GM21360 (cell line): ENCODE data around the gene MYO1G.
"Not testable (repeated sequence)": the region's sequence is repeated elsewhere in the genome, so short reads cannot be mapped to it uniquely, and the experiment has no call there.

Experiments used
- ATAC-seq: cut with Tn5 transposase; IDR thresholded peaks from one replicate; pipeline ENCODE4 v1.9.1; 2021; ENCODE audit warnings: mild to moderate bottlenecking, moderate library complexity; ENCODE audit not compliant: unreplicated experiment

MYO1G gene

GRCh38 chr7:44978511-44979366 lies at the start of gene MYO1G:
Gene MYO1G, minus strand, starts transcription at chr7:44979015. Its CDS starts 54 bp downstream, at chr7:44978961.
- peak; percentile 51 for ATAC-seq

DNA sequence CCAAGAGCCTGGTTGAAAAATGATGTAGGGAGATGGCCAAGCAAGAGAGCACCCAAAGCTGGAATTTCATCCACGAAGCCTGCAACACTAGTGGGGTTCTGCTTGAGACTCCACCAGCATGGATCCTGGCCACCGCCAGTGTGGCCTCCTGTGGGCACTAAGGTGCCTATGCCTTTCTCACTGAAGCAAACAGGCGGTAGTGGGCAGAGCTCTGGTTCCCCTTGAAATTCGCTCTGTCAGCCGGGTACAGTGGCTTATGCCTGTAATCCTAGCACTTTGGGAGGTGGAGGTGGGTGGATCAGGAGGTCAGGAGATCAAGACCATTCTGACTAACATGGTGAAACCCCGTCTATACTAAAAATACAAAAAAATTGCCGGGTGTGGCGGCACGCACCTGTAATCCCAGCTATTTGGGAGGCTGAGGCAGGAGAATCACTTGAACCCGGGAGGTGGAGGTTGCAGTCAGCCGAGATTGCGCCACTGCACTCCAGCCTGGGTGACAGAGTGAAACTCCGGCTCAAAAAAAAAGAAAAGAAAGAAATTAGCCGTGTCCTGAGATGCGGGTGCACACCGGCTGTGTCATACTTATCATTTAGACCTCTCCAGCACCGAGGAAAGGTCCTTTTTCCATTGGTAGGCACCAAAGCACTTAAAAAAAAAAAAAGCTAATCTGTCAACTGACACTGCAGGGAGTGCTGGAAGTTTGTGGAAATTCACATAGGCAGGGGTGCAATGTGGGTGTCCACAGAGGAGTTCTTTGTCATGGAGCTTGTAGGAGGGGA lies 49.5 kb upstream of the MYO1G start:
- ATAC-seq = no peak

DNA sequence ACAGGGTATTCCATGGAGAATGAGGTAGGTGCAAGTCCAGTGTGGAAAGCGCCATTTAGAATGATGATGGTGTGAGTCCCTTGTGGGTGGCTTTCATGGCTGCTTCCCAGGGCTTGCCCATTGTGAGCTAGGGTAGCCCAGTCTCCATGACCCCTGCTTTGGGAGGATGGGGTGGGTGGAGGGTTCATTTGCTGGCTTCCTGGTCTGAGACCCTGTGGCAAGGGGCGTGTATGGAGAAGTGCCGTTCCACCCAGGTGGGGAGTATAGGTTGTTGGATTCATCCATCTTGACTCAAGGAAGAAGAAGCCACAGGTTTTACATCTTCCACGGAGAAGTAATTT lies 48.9 kb upstream of the MYO1G start:
- no peak for ATAC-seq

- no peak for ATAC-seq
Measured at GRCh38 chr7:45026984-45027773, 48.4 kb upstream of the MYO1G start.

DNA sequence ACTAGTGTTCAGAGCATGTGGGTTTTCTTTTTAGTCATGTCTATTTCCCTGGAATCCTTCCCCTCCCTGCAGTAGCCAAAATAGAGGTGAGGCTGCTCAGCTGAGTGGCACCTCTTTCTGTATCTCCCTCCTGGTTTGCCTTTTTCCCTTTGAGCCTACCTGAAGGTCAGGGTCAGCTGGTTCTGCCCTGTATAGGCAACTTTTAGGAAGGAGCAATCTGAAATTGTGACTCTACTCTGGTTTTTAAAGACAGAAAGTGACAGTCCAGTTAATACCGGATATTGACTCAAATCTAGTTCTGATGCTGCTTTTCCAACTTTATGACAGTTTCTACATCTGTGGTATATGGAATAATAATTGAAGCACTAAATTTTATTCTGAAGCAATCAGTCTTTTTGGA lies 47.2 kb upstream of the MYO1G start:
- ATAC-seq = no peak

DNA sequence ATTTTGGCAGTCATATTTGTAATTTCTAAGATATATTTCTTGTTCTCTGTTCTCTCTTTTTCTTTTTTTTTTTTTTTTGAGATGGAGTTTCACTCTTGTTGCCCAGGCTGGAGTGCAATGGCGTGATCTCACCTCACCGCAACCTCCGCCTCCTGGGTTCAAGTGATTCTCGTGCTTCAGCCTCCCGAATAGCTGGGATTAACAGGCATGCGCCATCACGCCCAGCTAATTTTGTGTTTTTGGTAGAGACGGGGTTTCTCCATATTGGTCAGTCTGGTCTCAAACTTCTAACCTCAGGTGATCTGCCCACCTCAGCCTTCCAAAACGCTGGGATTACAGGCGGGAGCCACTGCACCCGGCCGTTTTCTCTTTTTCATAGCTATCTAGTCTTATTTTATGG lies 46.7 kb upstream of the MYO1G start:
- not testable (repeated sequence) for ATAC-seq

DNA sequence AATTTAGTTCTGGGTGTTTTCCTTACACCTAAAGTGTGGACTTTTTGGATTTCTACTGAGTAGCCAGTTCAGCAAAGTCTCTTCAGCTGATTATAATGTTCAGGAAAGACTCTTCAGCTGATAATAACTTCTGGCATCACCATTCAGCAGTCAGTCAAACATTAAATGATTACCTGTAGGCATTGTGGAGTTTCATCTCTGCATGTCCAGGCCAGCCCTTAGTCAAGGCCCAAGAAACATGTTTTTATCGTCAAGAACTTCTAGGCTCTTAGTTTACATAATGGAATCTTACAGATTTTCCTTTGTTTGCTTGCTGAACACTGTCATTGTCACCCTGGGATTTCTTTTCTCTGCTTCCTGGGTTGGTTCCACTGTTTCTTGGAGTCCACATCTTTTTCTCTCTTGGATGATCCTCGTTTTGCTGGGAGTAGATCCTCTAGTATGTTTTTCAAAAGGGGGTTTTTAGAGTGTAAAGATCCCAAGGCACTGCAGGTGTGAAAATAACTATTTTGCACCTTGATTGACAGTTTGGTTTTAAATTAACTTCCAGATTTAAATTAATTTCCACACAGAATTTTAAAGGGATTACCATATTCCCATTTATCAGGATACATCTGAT lies 45.4 kb upstream of the MYO1G start:
- no peak for ATAC-seq

- no peak for ATAC-seq
Measured at GRCh38 chr7:45021604-45022296, 42.9 kb upstream of the MYO1G start.

DNA sequence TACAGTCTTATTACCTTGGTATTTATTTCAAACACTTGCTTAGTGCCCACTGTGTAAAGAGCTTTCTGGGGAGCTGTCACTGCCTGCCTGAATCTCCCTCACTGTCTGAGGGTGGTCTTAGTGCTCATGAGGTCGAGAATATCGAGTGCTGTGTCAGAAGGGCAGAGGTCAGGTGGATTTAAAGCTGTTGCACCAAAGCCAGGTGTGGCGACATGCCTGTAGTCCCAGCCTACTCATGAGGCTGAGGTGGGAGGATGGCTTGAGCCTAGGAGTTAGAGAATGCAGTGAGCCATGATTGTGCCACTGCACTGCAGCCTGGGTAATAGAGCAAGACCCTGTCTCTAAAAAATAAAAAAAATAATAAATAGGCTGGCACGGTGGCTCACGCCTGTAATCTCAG lies 42.1 kb upstream of the MYO1G start:
- ATAC-seq = no peak

DNA sequence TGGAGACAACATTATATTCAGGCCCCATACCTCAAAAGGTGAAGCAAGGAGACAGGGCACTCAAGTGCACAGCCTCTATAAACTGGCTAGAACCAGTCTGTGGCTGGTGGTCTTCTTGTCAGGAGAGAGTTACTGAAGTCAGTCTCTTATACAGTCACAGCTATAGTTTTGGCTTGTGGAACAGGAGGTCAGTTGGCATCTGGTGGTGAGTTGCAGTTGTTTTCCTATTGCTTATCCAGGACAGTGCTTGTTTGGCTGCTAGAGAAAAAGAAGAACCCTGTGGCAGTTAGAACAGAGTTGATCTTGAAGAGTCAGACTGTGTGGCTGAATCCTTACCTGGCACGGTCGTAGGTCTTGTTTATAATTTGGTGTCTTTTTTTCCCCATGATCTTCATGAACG lies 38.4 kb upstream of the MYO1G start:
- ATAC-seq = no peak

- no peak for ATAC-seq
Measured at GRCh38 chr7:45015313-45015712, 36.5 kb upstream of the MYO1G start.

GRCh38 chr7:45013465-45013967 lies 34.7 kb upstream of the MYO1G start:
- no peak for ATAC-seq

- no peak for ATAC-seq
Measured at GRCh38 chr7:45007571-45008328, 28.9 kb upstream of the MYO1G start.

- ATAC-seq = no peak
Measured at GRCh38 chr7:45007106-45007505, 28.3 kb upstream of the MYO1G start.

DNA sequence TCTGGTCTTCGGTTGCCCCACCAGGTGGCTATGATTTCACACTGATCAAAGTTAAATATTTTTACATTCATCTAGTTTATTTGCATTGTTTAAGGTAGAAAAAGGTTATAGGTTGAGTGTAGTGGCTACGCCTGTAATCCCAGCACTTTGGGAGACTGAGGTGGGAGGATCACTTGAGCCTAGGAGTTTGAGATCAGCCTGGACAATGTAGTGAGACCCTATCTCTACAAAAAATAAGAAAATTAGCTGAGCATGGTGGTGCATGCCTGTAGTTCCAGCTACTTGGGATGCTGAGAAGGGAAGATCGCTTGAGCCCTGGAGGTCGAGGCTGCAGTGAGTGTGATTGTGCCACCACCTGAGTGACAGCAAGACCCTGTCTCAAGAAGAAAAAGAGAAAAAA lies 25.0 kb upstream of the MYO1G start:
- ATAC-seq = no peak

DNA sequence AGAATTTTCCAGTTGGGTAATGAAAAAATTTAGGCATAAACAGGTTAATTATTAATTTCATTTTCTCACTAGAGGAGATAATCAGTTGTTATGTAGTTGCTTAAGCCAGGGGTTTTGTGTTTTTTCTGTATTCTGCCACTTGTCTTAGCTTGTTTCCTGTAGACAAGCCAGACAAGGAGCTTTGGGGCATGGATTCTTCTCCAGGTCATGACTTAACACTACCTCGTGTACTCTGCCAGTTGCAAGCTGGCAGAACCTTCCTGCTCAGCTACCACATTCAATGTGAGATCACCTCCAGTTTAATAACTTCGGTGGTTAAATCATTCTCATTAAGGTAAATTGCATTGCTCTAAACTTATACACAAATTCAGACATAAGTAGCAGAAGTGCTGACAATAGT lies 23.0 kb upstream of the MYO1G start:
- ATAC-seq = no peak

- no peak for ATAC-seq
Measured at GRCh38 chr7:45001138-45001694, 22.4 kb upstream of the MYO1G start.

- peak; percentile 2 for ATAC-seq
Measured at GRCh38 chr7:45000093-45001032, 21.5 kb upstream of the MYO1G start, which contains the start of gene CCM2. Gene CCM2, plus strand, starts transcription at chr7:45000201. Its CDS starts 133 bp downstream, at chr7:45000334.
